DOHH2 (cell line): ENCODE data around the gene SNX5.
A peak's percentile ranks its signal among the peaks of the same experiment; 100 is the strongest.

Experiments
- H3F3A ChIP-seq: fragments of 200-600 bp; sonication (generic), shearing (Covaris generic); 2 replicates; pipeline ENCODE4 v1.6.0; 2016; ENCODE audit warnings: antibody characterized with exemption, mild to moderate bottlenecking; ENCODE audit not compliant: control insufficient read depth, insufficient read depth
- H3K27ac ChIP-seq: fragments of 200-600 bp; sonication (generic); 2 replicates; pipeline ENCODE4 v1.5.1; 2014; ENCODE audit warnings: low read depth, mild to moderate bottlenecking, low read length, moderate library complexity
- H3K27me3 ChIP-seq: fragments of 200-600 bp; sonication (generic); 2 replicates; pipeline ENCODE4 v1.6.1; 2014; ENCODE audit warnings: mild to moderate bottlenecking, low read length, mixed read lengths; ENCODE audit not compliant: control insufficient read depth
- H3K36me3 ChIP-seq: fragments of 200-600 bp; sonication (generic); 2 replicates; pipeline ENCODE4 v1.6.1; 2014; ENCODE audit warnings: mild to moderate bottlenecking, low read length, moderate library complexity, mixed read lengths; ENCODE audit not compliant: control insufficient read depth
- H3K4me1 ChIP-seq: fragments of 200-600 bp; sonication (generic); 2 replicates; pipeline ENCODE4 v1.6.1; 2014; ENCODE audit warnings: mild to moderate bottlenecking, low read length, mixed read lengths; ENCODE audit not compliant: control insufficient read depth
- H3K4me2 ChIP-seq: fragments of 200-600 bp; sonication (generic); 2 replicates; pipeline ENCODE4 v1.6.0; 2014; ENCODE audit warnings: mild to moderate bottlenecking, low read length, moderate library complexity
- H3K4me3 ChIP-seq: fragments of 200-600 bp; sonication (generic); 2 replicates; pipeline ENCODE4 v1.5.1; 2014; ENCODE audit warnings: mild to moderate bottlenecking, low read length, mixed read lengths
- H3K79me2 ChIP-seq: fragments of 200-600 bp; sonication (generic); 2 replicates; pipeline ENCODE4 v1.6.1; 2014; ENCODE audit warnings: mild to moderate bottlenecking, low read length, mixed read lengths; ENCODE audit not compliant: control insufficient read depth
- H3K9me2 ChIP-seq: fragments of 200-600 bp; sonication (generic); replicated peaks from 2 replicates; pipeline ENCODE4 v1.6.1; 2014; ENCODE audit warnings: mild to moderate bottlenecking, low read length, mixed read lengths; ENCODE audit not compliant: control insufficient read depth
- H3K9me3 ChIP-seq: fragments of 200-600 bp; sonication (generic); 2 replicates; pipeline ENCODE4 v1.6.1; 2014; ENCODE audit warnings: antibody characterized with exemption, low read length, mixed read lengths; ENCODE audit not compliant: control insufficient read depth, insufficient read depth
- H4K20me1 ChIP-seq: fragments of 200-600 bp; sonication (generic); 2 replicates; pipeline ENCODE4 v1.6.0; 2014; ENCODE audit warnings: low read depth, mild to moderate bottlenecking, antibody characterized with exemption, low read length, moderate library complexity; ENCODE audit not compliant: control insufficient read depth, insufficient read depth
- CTCF ChIP-seq: fragments of 200-600 bp; sonication (generic); IDR thresholded peaks from one replicate; pipeline ENCODE4 v1.5.1; 2014; ENCODE audit warnings: antibody characterized with exemption, mild to moderate bottlenecking, low read depth, low read length; ENCODE audit not compliant: poor library complexity, severe bottlenecking
- EZH2phosphoT487 ChIP-seq: fragments of 200-600 bp; sonication (generic); IDR thresholded peaks from 2 replicates; pipeline ENCODE4 v1.6.1; 2017; ENCODE audit warnings: borderline replicate concordance, mild to moderate bottlenecking, antibody characterized with exemption, low read length, moderate library complexity, mixed read lengths

The SNX5 gene

GRCh38 chr20:17910828-17911294, 57.7 kb downstream of the SNX5 start:
- TF ChIP-seq CTCF, result no peak
- TF ChIP-seq EZH2phosphoT487, result no peak
- Histone ChIP-seq H3K9me2 (no peaks in the 10 kb centered on the region), H3K36me3 (no peaks in the 10 kb centered on the region), H3K4me3 (no peak overlapping the region), H3K79me2 (no peaks in the 10 kb centered on the region), H4K20me1 (no peaks in the 10 kb centered on the region), H3F3A (peaks cover 3% of the 10 kb centered on the region; the same call in 1 of the 2 replicates), H3K27me3 (no peaks in the 10 kb centered on the region), H3K9me3 (no peaks in the 10 kb centered on the region), H3K27ac (no peak overlapping the region), H3K4me2 (no peak overlapping the region), H3K4me1 (peaks cover 50% of the 10 kb centered on the region)

- H3F3A ChIP-seq, result peaks cover 4% of the 10 kb centered on the region
- H3K27ac ChIP-seq, result peak overlapping the region; percentile 66
- H3K4me3 ChIP-seq, result no peak overlapping the region
- no peak for TF ChIP-seq CTCF
- no peak for TF ChIP-seq EZH2phosphoT487
- H3K4me1 ChIP-seq, result peaks cover 57% of the 10 kb centered on the region
- H3K27me3 ChIP-seq, result no peaks in the 10 kb centered on the region
- no peaks in the 10 kb centered on the region for H3K36me3 ChIP-seq
- no peaks in the 10 kb centered on the region for H3K9me2 ChIP-seq
- H3K4me2 ChIP-seq, result peak overlapping the region; percentile 42
- H3K9me3 ChIP-seq, result no peaks in the 10 kb centered on the region
- H3K79me2 ChIP-seq, result no peaks in the 10 kb centered on the region
- no peaks in the 10 kb centered on the region for H4K20me1 ChIP-seq
These were observed 58.7 kb downstream of the SNX5 start for GRCh38 chr20:17909869-17910321.

- H3K36me3 ChIP-seq, result no peaks in the 10 kb centered on the region
- H3K27me3 ChIP-seq, result no peaks in the 10 kb centered on the region
- H3K4me2 ChIP-seq, result no peak overlapping the region
- no peak overlapping the region for H3K27ac ChIP-seq
- H3K79me2 ChIP-seq, result no peaks in the 10 kb centered on the region
- no peak overlapping the region for H3K4me3 ChIP-seq
- no peaks in the 10 kb centered on the region for H3K9me2 ChIP-seq
- TF ChIP-seq CTCF (no peak), EZH2phosphoT487 (no peak)
- peaks cover 89% of the 10 kb centered on the region for H3K4me1 ChIP-seq
- no peaks in the 10 kb centered on the region for H3K9me3 ChIP-seq
- peaks cover 35% of the 10 kb centered on the region for H3F3A ChIP-seq
- H4K20me1 ChIP-seq, result no peaks in the 10 kb centered on the region
These were observed 63.0 kb downstream of the SNX5 start for GRCh38 chr20:17905544-17905943.
